A673 (cell line): ENCODE measurements around the gene LNPEP. TPM values are rescaled to one million over a fixed set of nuclear protein-coding genes. Genes with fewer than 3 reads are reported as not detected.

ENCODE experiments used
- BruUV-seq: library from RNA; stranded (reverse); fragments of 400-500 nt; replicated peaks from 2 replicates; lab custom pipeline; 2021; lab: Mats Ljungman, UMichigan
- CTCF ChIA-PET: fragments of 300-600 bp; sonication (Branson Sonifier 250); formaldehyde crosslinking; loops from one replicate; lab custom pipeline; 2022; ENCODE audit warnings: antibody characterized with exemption; lab: Charles Lee
- POLR2A ChIA-PET: fragments of 300-600 bp; sonication (Branson Sonifier 250); formaldehyde crosslinking; loops from one replicate; lab custom pipeline; 2022; ENCODE audit warnings: antibody characterized with exemption; ENCODE audit not compliant: low non-redundant PET; lab: Charles Lee
- DNase-seq: peaks from one replicate; pipeline ENCODE4 v3.0.0-alpha.2; 2015; ENCODE audit warnings: low spot score
- H3K27ac ChIP-seq: fragments of 200-600 bp; sonication (generic); 2 replicates; pipeline ENCODE4 v1.5.1; 2016; ENCODE audit warnings: mixed run types, low read depth, mild to moderate bottlenecking, mixed read lengths, antibody characterized with exemption, low read length; ENCODE audit not compliant: poor library complexity, severe bottlenecking
- H3K27me3 ChIP-seq: fragments of 200-600 bp; sonication (generic); replicated peaks from 2 replicates; pipeline ENCODE4 v1.6.1; 2017; ENCODE audit warnings: mixed run types, low read depth, mild to moderate bottlenecking, mixed read lengths, antibody characterized with exemption, low read length; ENCODE audit not compliant: insufficient read depth, poor library complexity
- H3K36me3 ChIP-seq: fragments of 200-600 bp; sonication (generic); 2 replicates; pipeline ENCODE4 v1.6.1; 2016; ENCODE audit warnings: mixed run types, mild to moderate bottlenecking, mixed read lengths, antibody characterized with exemption, low read length; ENCODE audit not compliant: insufficient read depth, poor library complexity, severe bottlenecking
- H3K4me1 ChIP-seq: fragments of 200-600 bp; sonication (generic); 2 replicates; pipeline ENCODE4 v1.6.1; 2017; ENCODE audit warnings: mixed run types, mild to moderate bottlenecking, mixed read lengths, antibody characterized with exemption, low read length; ENCODE audit not compliant: insufficient read depth, poor library complexity, severe bottlenecking
- H3K4me3 ChIP-seq: fragments of 200-600 bp; sonication (generic); 2 replicates; pipeline ENCODE4 v1.5.1; 2016; ENCODE audit warnings: low read depth, mixed run types, mild to moderate bottlenecking, mixed read lengths, low read length; ENCODE audit not compliant: poor library complexity, severe bottlenecking
- H3K9me3 ChIP-seq: fragments of 200-600 bp; sonication (generic); 2 replicates; pipeline ENCODE4 v1.6.1; 2016; ENCODE audit warnings: mixed run types, low read depth, mild to moderate bottlenecking, mixed read lengths, antibody characterized with exemption, low read length; ENCODE audit not compliant: poor library complexity, severe bottlenecking
- CTCF ChIP-seq: fragments of 300-800, 200-600 bp; sonication (generic); conservative IDR thresholded peaks from 2 replicates; pipeline ENCODE4 v1.5.1; 2017; ENCODE audit warnings: low read depth, mild to moderate bottlenecking, antibody characterized with exemption, low read length, moderate library complexity, mixed read lengths
- EZH2 ChIP-seq: fragments of 200-600 bp; sonication (generic); IDR thresholded peaks from 2 replicates; pipeline ENCODE4 v1.6.1; 2017; ENCODE audit warnings: borderline replicate concordance, low read depth, mild to moderate bottlenecking, mixed read lengths, antibody characterized with exemption, low read length; ENCODE audit not compliant: poor library complexity, severe bottlenecking
- intact Hi-C: fragments of 100-400 bp; cut with micrococcal nuclease; formaldehyde crosslinking; loops from one replicate; pipeline ENCODE4 v1.10.0; 2022; ENCODE audit not compliant: unreplicated experiment
- total RNA-seq: library from RNA; stranded (reverse); gene quantifications from 2 replicates; pipeline ENCODE4 v1.2.3, GENCODE V29; 2021

The LNPEP gene
- total RNA-seq, 1 experiment from 2014 or later: 10.3 TPM

DNA sequence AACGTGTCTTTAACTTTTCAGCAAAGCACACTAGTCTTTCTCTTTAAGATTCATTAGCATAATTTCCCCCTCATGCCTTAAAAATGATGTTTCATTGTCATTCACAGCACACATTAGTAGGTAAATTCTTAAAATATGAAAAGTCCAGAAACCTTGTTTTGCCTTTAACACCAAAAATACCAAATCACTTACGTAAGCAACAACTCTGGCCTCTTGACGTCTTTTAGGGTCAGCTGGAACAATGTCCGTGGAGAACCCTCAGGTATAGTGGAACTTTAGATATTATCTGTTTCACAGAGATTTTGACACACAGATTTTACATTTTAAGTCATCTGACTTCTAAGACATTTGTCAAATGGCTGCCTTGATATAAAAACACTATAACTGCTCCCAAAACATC, 30.9 kb downstream of the LNPEP start:
- H3K9me3 ChIP-seq: no peaks in the 10 kb centered on the region
- no peak for DNase-seq
- CTCF ChIA-PET: interaction anchor here (0.5 kb wide), 1 partner anchor 27 kb away, joined by 4 read pairs; no protein-coding TSS in a partner anchor
- no peak overlapping the region for H3K27ac ChIP-seq
- no peaks in the 10 kb centered on the region for H3K27me3 ChIP-seq
- H3K4me1 ChIP-seq: peaks cover 58% of the 10 kb centered on the region
- POLR2A ChIA-PET: no interaction called here
- H3K4me3 ChIP-seq: no peak overlapping the region
- no TSS peak for BruUV-seq
- no peaks in the 10 kb centered on the region for H3K36me3 ChIP-seq
- intact Hi-C loops: no loop called here
- TF ChIP-seq CTCF (no peak), EZH2 (no peak)

GRCh38 chr5:96967400-96967799, 31.5 kb downstream of the LNPEP start:
- intact Hi-C loops: no loop called here
- Histone ChIP-seq H3K4me1 (peaks cover 52% of the 10 kb centered on the region), H3K27me3 (no peaks in the 10 kb centered on the region), H3K27ac (peak overlapping the region; percentile 61), H3K36me3 (no peaks in the 10 kb centered on the region), H3K9me3 (no peaks in the 10 kb centered on the region), H3K4me3 (no peak overlapping the region)
- ChIA-PET CTCF (no interaction called here), POLR2A (no interaction called here)
- no peak for DNase-seq
- no TSS peak for BruUV-seq
- no peak for TF ChIP-seq CTCF

DNA sequence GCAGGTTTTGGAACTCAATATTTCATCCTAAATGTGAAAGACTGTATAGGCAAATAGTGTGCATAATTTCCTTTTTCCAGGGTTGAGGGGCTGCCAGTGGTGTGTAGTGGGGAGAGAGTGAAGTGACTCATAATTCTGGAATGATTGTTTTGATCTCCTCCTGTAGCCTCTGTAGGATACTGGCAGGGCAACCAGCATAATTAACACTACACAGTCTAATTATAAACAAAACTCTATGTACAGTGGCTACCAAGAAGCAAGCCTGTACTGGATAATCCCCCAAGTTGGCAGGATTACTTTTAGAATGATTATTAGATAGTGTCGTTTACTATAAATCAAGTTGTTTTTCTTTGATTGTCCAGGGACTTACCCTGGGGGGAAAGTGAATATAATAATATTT, 32.2 kb downstream of the LNPEP start:
- Histone ChIP-seq H3K4me1 (peaks cover 51% of the 10 kb centered on the region), H3K36me3 (no peaks in the 10 kb centered on the region), H3K9me3 (no peaks in the 10 kb centered on the region), H3K27me3 (no peaks in the 10 kb centered on the region), H3K27ac (peak overlapping the region; percentile 73), H3K4me3 (no peak overlapping the region)
- intact Hi-C loops: no loop called here
- no peak for TF ChIP-seq CTCF
- no peak for TF ChIP-seq EZH2
- ChIA-PET CTCF (no interaction called here), POLR2A (no interaction called here)
- no TSS peak for BruUV-seq
- DNase-seq: peak; percentile 75
